Cerebellar nuclear complex (tissue), 1 donor: ENCODE results near the gene DKK3.
A peak's percentile ranks its signal among the peaks of the same experiment; 100 is the strongest.

Experiments
- DNase-seq, 2 experiments: peaks; one replicate each; lab custom pipeline; 2025; lab: John Stamatoyannopoulos, UW

The DKK3 gene

DNA sequence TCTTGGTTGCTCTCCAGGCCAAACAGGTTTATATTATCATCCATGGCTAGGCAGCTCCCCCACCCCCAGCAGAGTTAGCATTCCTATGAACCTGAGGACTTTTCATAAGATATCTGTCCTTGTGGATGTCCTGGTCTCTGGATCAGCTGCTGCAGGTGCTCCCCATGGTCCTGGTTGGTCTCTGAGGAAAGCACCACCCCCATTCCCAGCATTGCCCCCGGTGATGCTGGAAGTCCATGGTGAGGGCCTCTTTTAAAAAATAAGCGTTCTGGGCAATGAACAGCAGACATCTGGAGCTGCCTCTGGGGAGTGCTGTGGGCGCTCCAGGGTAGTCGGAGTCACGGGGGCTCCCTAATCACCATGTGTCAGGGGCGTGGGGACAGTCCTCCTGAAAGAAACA is 26.6 kb downstream of the DKK3 start:
- no peak for DNase-seq

DNA sequence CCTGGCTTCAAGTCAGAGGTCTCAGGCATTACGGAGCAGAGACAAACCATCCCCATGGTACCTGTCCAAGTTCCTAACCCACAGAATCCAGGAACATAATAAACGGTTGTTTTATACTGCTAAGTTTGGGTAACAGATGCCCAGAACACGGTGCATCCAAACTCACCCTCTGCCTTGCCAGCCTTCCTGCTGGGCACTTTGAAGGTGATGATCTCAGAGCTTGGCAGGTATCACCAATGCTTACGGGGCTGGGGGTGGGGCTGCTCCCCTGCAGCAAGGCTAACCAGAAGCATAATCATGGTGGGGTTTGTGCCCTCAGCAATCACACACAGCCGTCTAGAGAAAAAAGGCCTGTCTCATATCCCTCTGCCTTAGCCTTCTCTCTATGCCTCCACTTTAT is 27.1 kb downstream of the DKK3 start:
- peak; percentile 80 to 82 for DNase-seq

DNA sequence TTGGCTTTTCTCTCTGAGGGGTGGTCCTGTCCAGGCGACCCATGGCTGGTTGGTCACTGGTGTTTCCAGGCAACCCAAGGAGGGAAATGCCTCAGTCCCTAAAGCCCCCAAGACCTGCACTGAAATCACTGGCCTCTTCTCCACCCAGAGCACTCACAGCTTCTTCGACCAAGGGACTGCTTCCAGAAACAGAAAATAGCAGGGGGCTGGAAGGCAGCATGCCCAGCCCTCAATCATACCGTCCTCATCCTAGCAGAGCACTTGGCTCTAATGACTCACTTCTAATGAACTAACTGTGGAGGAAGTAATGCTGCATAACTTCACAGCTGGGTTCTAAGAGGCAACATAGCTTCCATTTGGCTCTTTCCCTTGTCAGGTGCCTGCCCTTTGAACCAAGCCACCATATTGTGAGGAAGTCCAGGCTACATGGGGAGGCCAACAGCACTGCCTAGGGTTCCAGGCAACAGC is 27.6 kb downstream of the DKK3 start:
- no peak for DNase-seq

DNA sequence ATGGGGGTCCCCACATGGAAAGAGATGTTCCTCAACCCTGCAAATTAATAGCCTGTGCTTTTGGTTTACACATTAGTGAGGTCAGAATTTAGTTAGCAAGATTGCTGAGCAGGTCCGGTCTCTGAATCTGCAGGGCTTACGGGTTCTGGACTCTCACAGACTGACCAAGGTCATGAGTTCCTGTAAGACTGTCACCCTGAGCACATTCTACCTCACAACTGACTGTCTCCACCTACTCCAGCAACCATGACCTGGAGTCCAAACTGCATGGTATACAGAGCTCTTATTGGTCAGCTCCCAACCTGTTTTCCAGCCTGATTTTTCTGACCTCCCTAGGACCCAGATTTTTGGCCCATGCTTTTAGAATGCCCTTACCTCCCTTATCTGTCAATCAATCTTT is 28.2 kb downstream of the DKK3 start:
- no peak for DNase-seq

DNA sequence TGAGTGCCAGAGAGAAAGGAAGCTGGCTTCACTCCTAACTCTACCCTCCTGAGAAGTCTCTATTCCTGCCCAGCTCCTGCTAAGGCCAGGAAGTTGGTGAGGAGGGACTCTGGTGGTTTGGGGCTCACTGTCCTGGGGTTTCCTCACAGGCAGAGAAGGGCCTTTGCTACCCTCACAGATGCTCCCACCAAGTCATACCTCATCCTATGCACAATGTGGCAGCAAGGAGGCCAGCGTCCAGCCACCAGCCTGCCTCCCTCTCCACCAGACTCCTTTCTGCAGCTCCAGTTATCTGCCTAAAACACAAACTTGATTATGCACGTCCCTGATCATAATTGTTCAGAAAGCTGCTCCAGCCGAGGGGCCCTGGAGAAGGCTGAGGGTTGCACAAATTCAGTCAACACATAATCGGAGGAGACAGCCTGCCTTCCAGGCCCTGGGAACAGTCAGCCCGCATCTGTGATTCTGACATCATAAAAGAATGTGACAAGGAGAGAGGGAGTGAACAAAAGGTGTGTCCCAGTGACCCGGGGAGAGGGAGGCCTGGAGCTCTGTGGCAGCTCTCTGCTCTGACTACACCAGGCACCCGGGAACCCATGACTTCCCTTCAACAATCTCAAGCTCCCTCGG is 28.8 kb downstream of the DKK3 start:
- no peak for DNase-seq

DNA sequence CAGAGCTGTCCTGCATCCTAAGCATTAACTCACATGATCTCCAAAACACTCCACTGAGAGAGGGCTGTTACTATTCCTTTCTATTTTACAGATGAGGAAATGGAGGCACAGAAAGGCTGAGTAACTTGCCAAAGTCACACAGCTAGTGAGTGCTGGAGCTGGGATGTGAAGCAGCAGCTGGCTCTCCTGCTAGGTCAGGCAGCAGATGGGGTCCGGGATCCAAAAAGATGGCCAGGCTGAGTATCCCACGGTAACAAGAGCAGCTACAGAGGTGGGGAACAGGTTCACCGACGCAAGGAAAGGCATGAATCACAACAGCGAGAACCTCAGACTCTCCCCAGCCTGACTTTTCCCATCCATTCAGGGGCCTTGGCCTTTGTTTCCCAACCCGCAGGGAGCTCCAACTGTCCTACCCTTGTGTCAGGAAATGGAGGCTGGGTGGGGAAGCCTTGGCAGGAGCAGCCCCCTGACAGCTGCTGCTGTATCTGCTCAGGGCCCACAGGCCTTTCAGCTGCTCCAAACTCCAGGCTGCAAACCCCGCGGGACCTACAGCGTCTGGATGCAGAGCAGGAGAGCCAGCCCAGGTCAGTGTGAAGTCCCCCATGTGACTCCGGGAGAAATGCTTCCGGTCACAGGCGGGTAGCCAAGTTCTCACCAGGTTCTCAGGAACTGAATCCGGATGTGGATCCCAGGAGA is 29.5 kb downstream of the DKK3 start:
- DNase-seq: no peak

DNA sequence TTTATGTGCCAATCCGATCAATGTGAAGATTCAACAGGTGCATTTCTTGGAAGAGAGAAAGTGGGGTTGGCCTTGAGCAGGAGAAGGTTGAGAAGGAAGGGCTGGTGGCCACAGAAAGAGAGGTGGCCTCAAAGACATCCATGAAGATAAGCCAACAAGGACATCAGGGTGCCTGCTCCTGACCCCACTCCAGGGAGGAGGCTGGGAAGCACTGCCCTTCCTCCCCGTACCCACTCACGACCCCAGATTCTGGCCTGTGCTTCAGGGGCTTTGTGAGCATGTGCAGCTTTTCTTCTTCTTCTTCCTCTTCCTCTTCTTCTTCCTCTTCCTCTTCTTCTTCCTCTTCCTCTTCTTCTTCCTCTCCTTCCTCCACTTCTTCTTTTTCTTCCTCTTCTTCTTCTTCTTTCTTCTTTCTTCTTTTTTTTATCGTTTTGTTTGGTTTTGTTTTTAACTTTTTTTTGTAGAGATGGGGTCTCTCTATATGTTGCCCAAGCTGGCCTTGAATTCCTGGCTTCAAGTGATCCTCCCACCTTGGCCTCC is 30.3 kb downstream of the DKK3 start:
- no peak for DNase-seq

DNA sequence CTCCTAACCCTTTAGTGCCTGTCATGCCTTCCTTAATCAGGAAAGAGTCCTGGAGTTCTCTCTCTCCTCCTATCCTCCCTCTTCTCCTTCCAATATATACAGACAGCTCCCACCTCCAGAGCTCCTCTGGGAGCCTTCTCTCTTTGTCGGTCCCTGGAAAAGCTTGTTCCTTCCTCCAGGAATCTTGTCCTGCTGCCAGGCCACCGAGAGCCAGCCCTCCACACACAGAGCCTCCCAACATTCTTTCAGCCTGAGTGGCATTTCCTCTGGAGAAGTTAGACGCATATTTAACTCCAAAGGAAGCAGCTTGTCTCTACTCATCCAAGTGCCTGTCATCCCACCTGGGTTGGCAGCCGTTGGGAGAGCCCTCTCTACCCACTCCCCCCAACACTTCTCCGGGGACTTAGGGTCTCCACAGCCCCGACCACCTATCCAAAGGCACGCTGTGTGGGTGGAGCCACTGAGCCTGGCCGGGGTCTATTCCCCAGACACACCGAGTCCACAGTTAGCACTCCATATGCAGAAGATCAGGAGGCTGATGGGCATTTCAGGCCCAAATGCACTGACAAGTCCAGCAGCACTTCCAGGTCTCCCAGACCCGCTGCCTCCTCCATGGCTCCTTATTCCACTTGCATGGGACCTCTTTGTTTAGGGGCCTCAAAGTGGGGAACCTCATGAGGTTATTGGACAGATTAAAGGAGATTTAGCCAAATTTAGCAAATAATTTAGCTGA is 31.1 kb downstream of the DKK3 start:
- DNase-seq: no peak

DNA sequence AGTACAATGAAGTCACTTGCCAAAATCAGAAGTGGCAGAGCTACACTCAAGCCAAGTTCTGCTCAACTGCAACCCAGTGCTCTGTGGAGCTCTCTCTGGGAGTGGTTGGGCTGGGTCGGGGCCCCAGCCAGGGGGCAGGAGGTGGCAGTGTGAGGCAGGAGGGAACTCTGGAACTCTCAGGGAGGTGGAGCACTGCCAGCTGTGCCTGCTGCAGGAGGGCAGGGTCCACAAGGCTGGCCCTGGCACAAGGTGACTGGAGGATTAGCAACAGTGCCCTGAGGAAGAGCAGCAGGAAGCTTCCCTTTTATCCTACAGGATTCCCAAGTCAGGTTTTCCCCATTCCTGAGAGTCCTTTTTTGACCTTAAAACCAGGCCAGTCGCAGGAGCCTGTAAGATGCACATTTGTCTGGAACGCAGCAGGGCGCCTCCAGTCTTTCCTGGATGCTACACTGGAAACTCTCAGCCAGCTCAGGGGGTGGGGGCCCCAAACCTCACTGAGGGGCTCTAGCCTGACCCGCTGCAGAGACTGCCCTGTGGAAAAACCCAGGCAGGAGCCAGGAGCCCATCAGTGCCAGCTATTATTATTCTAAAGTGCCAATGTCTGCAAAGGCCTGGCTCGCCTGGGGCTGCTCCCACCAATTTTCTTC is 31.8 kb downstream of the DKK3 start:
- no peak for DNase-seq

DNA sequence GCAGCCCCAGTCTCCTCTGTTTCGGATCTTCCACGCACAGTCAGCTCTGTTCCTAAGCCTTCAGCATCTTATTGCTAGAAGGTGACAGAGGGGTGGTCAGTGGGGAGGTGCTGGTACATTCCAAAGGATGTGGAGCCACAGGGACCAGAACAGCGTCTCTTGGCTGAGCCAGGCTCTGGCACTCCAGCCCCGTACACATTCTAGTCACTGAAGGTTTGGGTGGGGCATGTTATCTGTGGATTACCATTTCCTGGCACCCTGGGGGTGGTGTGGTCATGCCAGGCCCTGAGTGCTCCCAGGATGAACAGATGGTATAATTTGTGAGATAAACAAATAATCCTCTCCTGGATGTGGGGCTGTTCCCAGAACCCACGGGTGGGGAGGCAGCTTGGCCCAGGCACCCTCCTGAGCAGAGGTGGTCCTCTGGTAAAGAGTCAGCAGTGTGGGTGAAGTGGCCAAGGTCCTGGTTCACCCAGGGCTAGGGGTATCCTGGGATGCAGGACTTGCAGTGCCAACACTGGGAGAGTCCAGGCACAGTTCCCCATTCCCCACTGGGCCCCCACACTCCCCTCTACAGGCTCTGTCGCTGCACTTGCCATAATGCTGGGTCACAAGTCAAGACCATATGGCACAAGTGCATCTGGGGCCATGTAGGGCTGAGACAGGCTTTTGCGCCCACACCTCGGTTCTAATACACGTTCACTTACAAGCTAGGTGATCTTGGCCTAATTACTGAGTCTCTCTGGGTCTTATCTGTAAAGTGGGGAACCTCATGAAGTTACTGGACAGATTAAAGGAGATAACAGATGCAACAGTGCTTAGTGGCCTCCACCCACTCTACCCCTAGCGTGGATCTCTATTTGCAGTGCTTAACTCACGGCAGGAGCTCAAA is 33.0 kb downstream of the DKK3 start:
- DNase-seq: peak; percentile 54 to 61

DNA sequence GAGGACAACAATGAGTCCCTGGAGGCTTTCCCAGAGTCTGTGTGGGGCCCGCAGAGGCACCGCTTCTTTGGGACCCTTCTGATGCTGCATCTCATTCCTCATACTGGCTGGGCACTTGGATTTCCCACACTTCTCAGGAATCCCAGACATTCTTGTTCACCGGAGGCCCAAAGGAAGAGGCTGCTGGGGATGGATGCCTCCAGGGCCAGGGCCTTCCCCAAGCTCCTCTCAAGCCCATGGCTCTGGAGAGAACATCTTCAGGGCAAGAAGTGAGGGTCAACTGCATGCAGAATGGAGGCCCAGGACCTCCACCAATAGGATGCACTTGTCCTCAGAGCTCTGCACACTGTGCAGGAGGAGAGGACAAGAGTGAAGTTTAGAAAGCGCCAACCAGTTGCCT is 34.6 kb downstream of the DKK3 start:
- no peak for DNase-seq

DNA sequence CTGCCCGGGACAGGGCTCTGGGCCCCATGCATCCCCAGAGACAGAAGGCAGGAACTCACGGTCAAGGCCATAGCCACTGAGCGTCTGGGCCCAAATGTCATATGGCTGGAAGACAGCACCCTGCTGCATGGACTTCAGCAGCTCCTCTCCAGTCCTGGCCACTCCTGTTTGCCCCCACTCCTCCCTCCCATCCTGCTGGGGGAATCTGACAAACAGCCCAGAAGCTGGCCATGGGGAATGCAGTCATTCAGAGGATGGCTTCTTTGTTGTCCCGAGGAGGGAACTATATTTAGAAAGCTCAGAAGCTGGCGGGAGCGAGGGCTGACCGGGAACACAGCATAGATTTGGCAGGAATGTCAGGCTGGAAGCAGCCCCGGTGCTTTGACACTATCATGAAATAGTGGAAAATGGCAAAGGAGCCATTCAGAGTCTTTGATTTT is 35.0 kb downstream of the DKK3 start:
- peak; percentile 88 to 95 for DNase-seq

DNA sequence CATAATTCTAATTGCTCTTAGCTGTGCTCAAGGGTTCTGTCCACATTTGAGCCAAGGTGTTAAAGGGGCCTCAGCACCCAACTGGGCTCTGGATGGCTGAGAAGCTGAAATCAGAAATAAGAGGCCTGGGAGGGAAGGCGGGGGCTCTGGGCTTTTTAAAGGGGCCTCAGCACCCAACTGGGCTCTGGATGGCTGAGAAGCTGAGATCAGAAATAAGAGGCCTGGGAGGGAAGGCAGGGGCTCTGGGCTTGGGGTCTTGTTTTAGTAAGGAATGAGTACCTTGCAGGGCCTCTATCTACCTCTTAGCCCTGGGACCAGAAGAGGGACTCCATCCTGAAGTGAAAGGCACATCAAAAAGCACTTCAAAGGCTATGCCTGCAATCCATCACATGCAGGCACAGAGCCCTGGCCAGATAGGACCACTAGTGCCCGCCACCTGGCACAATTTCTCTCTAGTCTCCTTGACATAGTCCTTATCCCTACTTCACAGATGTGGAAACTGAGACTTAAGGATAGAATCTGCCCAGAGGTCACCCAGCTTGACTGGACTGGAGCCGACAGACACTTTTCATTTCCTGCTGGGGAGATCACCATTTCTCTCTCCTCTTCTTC is 35.6 kb downstream of the DKK3 start:
- DNase-seq: no peak

DNA sequence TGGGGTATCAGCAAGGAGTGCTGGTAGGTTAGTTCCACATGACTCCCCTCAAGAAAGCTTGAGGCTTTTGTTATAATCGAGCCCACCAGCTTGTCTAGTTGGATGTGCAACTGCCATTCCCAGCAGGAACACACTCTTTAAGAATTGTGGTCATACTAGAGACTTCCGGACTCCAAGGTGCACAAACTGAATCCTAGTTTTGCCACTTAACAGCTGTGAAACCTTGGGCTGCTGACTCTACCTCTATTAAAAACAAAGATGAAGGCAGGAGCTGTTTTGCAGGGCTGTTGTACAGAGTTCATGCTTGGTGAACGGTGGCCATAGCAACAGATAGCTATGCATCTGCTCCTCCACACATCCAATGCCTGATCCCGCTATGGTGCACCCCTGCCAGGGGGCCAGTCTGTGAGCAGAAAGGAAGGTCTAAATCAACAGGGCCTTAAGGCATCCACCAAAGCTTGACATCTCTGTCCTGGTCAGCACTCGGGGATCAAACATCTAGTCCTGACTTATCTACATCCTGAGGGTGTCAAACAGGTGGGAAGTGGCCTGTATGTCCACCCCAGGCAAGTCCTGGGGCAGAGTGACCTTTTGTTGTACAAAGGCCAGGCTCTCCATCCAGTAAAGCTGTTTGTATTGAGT is 36.4 kb downstream of the DKK3 start:
- no peak for DNase-seq

DNA sequence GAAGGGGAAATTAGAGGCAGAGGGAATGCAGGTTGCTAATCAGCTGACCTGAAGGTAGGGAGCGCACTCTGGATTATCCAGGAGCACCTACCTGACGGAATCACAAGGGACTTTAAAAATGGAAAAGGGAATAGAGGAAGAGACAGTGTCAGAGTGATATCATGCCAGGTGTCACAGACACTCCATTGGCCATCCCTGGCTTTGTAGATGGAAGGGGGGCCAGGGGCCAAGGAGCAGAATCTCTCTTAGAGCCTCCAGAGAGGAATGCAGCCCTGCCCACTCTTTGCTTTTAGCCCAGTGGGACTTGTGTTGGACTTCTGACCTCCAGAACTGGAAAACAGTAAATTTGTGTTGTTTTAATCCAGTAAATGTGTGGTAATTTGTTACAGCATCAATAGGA is 37.9 kb downstream of the DKK3 start:
- DNase-seq: no peak

DNA sequence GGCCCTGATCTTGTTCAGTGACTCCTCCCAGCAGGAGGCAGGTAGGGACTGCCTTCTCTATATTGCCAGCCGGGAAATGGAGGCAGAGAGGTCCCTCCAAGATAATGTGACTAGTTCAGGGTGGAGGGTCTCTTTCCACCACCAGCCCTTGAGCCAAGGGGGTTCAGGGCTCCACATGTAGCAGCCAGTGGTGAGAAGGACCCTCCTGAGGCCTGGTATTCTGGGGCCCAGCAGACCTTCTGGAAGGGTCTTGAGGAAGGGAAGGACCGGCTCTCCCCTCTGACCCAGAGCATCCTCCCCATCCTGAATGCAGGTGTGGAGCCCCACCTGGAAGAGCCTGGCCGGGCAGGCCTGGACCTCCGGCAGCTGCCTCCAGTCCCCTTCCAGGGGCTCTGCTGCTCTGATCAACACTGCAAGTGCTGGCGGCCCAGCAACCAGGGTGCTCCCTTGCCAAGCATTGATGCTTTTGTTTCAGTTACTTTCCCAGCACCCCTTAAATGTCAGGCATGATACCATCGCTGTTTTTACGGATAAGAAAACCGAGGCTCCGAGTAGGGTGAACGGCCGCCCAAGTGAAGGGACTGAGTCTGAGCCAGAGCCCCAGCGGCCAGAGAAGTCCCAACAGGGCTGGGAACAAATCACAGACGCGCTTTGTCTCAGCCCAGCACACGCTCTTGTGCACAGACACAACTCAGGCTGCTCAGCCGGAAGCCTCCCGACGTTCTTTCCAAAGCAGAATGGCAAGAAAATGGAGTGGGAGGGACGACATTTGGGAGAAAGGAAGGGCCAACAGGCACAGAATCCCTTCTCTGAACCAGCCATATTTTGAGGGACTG is 38.8 kb downstream of the DKK3 start:
- DNase-seq: no peak

DNA sequence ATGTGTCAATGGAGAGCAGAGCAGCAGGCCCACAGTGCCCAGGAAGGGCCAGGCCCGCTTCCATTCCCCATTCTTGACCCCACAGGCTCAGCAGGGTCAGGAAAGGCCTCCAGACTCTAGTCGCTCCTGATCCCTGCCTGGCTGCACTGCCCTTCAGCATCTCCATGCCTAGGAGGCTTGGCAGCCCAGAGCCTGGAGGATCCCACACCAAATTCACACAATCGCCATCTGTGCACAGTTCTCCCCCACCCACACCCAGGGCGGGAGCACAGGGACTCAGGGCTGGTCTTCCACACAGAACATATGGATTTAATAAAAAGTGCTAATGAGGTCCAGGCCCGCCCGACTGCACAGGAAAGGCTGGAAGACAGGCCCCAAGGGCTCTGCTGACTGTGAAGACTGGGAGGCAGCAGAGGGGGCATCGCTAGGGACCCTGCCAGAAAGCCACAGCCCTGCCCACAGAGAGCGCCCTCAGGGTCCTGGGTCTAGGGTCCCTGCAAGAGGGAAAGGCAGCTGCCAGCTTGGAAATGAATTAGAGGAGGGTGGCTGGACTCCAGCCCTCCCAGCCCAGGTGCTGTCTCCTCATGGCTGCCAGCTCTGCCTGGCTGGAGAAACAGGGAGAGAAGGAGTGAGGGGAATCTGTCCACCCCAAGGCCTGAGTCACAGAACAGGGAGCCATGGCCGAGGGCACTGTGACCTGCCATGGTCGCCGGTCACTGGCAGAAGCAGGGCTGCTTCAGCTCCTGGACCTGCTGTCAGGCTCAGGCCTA is 39.7 kb downstream of the DKK3 start:
- DNase-seq: peak in 1 of 2 experiments; percentile 68

DNA sequence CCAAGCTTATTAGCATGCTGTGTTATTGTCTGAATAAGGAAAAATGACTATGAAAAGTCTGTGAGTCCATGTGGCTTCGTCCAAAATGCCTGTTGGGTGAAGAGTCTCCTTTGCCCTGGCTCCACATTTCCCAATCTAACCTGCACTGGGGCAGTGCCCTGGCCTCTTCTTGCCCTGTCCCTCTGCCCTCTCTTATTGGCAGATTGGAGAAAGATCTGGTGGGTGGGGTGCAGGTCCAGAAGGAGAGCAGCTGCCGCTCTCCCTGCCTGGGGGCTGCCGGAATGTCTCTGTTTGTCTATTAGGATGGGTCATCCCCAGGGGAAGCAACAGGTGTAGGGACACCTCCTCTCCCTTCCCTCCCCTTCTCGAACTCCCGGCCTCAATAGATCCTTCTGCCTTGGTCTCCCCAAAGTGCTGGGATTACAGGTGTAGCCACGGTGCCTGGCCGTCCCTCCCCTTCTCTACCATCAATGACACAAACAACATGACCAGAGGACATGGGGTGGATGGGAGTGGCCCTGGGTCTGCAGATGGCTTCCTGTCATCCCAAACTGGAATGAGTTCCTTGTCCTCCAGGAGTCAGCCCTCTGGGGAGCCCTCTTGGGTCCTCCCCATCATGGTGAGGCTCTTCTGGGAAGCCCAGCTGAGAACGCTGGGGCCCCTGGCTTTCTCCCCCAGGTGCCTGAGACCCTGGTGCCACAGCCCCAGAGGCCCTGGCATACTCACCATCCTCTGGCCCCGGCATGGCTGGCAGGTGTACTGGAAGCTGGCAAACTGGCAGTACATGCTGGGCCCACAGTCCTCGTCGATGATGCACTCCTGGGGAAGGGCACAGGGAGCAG is 40.5 kb downstream of the DKK3 start:
- DNase-seq: no peak
